Gastrocnemius medialis (tissue), 4 donors: Measurements from ENCODE around the gene SHISA4. TPM values are rescaled to one million over a fixed set of nuclear protein-coding genes. Genes with fewer than 3 reads are reported as not detected.
"Not testable (repeated sequence)": the region's sequence is repeated elsewhere in the genome, so short reads cannot be mapped to it uniquely, and the experiment has no call there.

ENCODE experiments used
- ATAC-seq, 2 donors: fragments of 150-250 bp; one replicate each; pipeline ENCODE4 v1.9.1; 2016
- DNase-seq, 2 donors: peaks; one replicate each; pipeline ENCODE4 v3.0.0-alpha.2; 2019
- H3K27ac ChIP-seq, 4 donors: fragments of 200-600 bp; sonication (generic); 1 replicate in 1 of 4; 2 replicates in 3 of 4; pipeline ENCODE4 v1.5.1; 2016 to 2018; ENCODE audit warnings: mild to moderate bottlenecking in 2 of 4, moderate library complexity in 1 of 4
- H3K27me3 ChIP-seq, 3 donors: fragments of 200-600 bp; sonication (generic) in 2 of 3; 1 replicate in 1 of 3; 2 replicates in 2 of 3; pipeline versions ENCODE4 v1.5.1 to v1.6.0; 2016 to 2019; ENCODE audit warnings: mild to moderate bottlenecking in 1 of 3, moderate library complexity in 1 of 3
- H3K36me3 ChIP-seq, 2 donors: fragments of 200-600 bp; sonication (generic) in 1 of 2; one replicate each; pipeline ENCODE4 v1.5.1; 2017 to 2018
- H3K4me1 ChIP-seq, 2 donors: fragments of 200-600 bp; sonication (generic) in 1 of 2; one replicate each; pipeline ENCODE4 v1.5.1; 2016 to 2017; ENCODE audit warnings: mild to moderate bottlenecking in 2 of 2
- H3K4me3 ChIP-seq, 4 donors: fragments of 200-600 bp; sonication (generic) in 3 of 4; 1 replicate in 1 of 4; 2 replicates in 3 of 4; pipeline ENCODE4 v1.5.1; 2016 to 2019; ENCODE audit warnings: mild to moderate bottlenecking in 2 of 4
- H3K9me3 ChIP-seq, 3 donors: fragments of 200-600 bp; sonication (generic) in 2 of 3; 1 replicate in 1 of 3; 2 replicates in 2 of 3; pipeline ENCODE4 v1.5.1; 2016 to 2019
- CTCF ChIP-seq, 5 experiments: fragments of 450-650 bp in 3 of 5; fragments of 200-600 bp in 2 of 5; sonication (generic) in 2 of 5; IDR thresholded peaks in 4 of 5; conservative IDR thresholded peaks in 1 of 5; 1 replicate in 4 of 5; 2 replicates in 1 of 5; pipeline ENCODE4 v1.5.1; 2016 to 2019; ENCODE audit warnings: antibody characterized with exemption in 5 of 5, mild to moderate bottlenecking in 3 of 5, moderate library complexity in 3 of 5
- POLR2A ChIP-seq, 2 donors: fragments of 450-650 bp; IDR thresholded peaks; one replicate each; pipeline ENCODE4 v1.6.1; 2017; ENCODE audit warnings: antibody characterized with exemption in 2 of 2, mild to moderate bottlenecking in 2 of 2, moderate library complexity in 2 of 2
- in situ Hi-C, 4 donors: fragments of 200-750 bp; cut with MboI; loops; one replicate each; pipeline versions ENCODE4 v1.15.0 to v1.8.0; 2017; ENCODE audit warnings: low sequenced_read_pairs in 4 of 4
- intact Hi-C: fragments of 100-400 bp; cut with DNase I; formaldehyde crosslinking; loops from one replicate; pipeline ENCODE4 v1.15.1; 2023; ENCODE audit warnings: low total_unique reads
- microRNA-seq, 2 donors: library from miRNA; unstranded; fragments of <30 nt; microRNA quantifications; one replicate each; pipeline ENCODE4, GENCODE V29; 2016; ENCODE audit warnings: borderline replicate concordance in 2 of 2
- total RNA-seq, 4 donors: library from RNA; depleted of rRNA; stranded (reverse); fragments of >200 nt; gene quantifications; one replicate each; pipeline versions ENCODE4 v1.1.0 to v1.2.3, GENCODE V29; 2016

Gene SHISA4
- total RNA-seq, 4 donors from 2014 or later, result 76.6 to 384 (median 229) TPM

GRCh38 chr1:201939148-201939547 is 50.5 kb downstream of the SHISA4 start:
- H3K27ac ChIP-seq, result peak overlapping the region; percentile 82 to 84 (median 84)
- H3K4me1 ChIP-seq, result peaks cover 25 to 45% of the 10 kb centered on the region in 2 donors
- no peaks in the 10 kb centered on the region for H3K36me3 ChIP-seq
- TF ChIP-seq POLR2A (IDR thresholded peaks at IDR 0.05) (no peak), CTCF (IDR thresholded peaks at IDR 0.05 in 4 of 5, conservative IDR thresholded peaks at IDR 0.05 in 1 of 5) (no peak)
- peak overlapping the region in 1 of 4 donors; percentile 12 for H3K4me3 ChIP-seq
- no peak for ATAC-seq
- no peaks in the 10 kb centered on the region for H3K27me3 ChIP-seq
- intact Hi-C loops (no loop called here), in situ Hi-C loops (no loop called here)
- H3K9me3 ChIP-seq, result no peaks in the 10 kb centered on the region
- no peak for DNase-seq

- in situ Hi-C loops (no loop called here), intact Hi-C loops (no loop called here)
- TF ChIP-seq POLR2A (IDR thresholded peaks at IDR 0.05) (no peak), CTCF (IDR thresholded peaks at IDR 0.05 in 4 of 5, conservative IDR thresholded peaks at IDR 0.05 in 1 of 5) (no peak)
- no peaks in the 10 kb centered on the region for H3K36me3 ChIP-seq
- peak overlapping the region; percentile 82 to 84 (median 84) for H3K27ac ChIP-seq
- H3K4me3 ChIP-seq, result no peak overlapping the region
- no peak for ATAC-seq
- H3K9me3 ChIP-seq, result no peaks in the 10 kb centered on the region
- H3K4me1 ChIP-seq, result peaks cover 25 to 45% of the 10 kb centered on the region in 2 donors
- no peaks in the 10 kb centered on the region for H3K27me3 ChIP-seq
- no peak for DNase-seq
Measured at GRCh38 chr1:201939574-201939973, 50.9 kb downstream of the SHISA4 start.

GRCh38 chr1:201940316-201940715 is 51.6 kb downstream of the SHISA4 start:
- H3K27me3 ChIP-seq, in situ Hi-C loops, ATAC-seq, DNase-seq, H3K36me3 ChIP-seq, H3K4me3 ChIP-seq, intact Hi-C loops, H3K9me3 ChIP-seq: not testable (repeated sequence)
- peak overlapping the region; percentile 82 to 84 (median 84) for H3K27ac ChIP-seq
- H3K4me1 ChIP-seq, result peaks cover 32 to 45% of the 10 kb centered on the region in 2 donors

- in situ Hi-C loops (no loop called here), intact Hi-C loops (no loop called here)
- TF ChIP-seq CTCF (IDR thresholded peaks at IDR 0.05 in 4 of 5, conservative IDR thresholded peaks at IDR 0.05 in 1 of 5), result no peak
- TF ChIP-seq POLR2A (IDR thresholded peaks at IDR 0.05), result no peak
- DNase-seq (peak; percentile 18 to 54), ATAC-seq (peak; percentile 29 to 47)
- peaks cover 35 to 51% of the 10 kb centered on the region in 2 donors for H3K4me1 ChIP-seq
- no peaks in the 10 kb centered on the region for H3K27me3 ChIP-seq
- no peaks in the 10 kb centered on the region for H3K9me3 ChIP-seq
- H3K4me3 ChIP-seq, result peak overlapping the region; percentile 23 to 62 (median 40)
- peak overlapping the region; percentile 82 to 84 (median 84) for H3K27ac ChIP-seq
- H3K36me3 ChIP-seq, result no peaks in the 10 kb centered on the region
Measured at GRCh38 chr1:201941420-201942128, 52.9 kb downstream of the SHISA4 start.

GRCh38 chr1:201942129-201942495 is 53.4 kb downstream of the SHISA4 start:
- DNase-seq (no peak), ATAC-seq (no peak)
- in situ Hi-C loops (no loop called here), intact Hi-C loops (no loop called here)
- H3K36me3 ChIP-seq, result no peaks in the 10 kb centered on the region
- H3K27ac ChIP-seq, result peak overlapping the region; percentile 82 to 84 (median 84)
- no peaks in the 10 kb centered on the region for H3K9me3 ChIP-seq
- no peaks in the 10 kb centered on the region for H3K27me3 ChIP-seq
- peaks cover 40 to 55% of the 10 kb centered on the region in 2 donors for H3K4me1 ChIP-seq
- H3K4me3 ChIP-seq, result peak overlapping the region in 3 of 4 donors; percentile 40 to 62 (median 41)
- TF ChIP-seq CTCF (IDR thresholded peaks at IDR 0.05 in 4 of 5, conservative IDR thresholded peaks at IDR 0.05 in 1 of 5) (no peak), POLR2A (IDR thresholded peaks at IDR 0.05) (no peak)

Small RNA genes within 50 kb of the gene (microRNA-seq; reads per million reads assigned to microRNA genes)
- 0 reads per million in 2 donors for gene MIR6739

Other genes with a start within 250 kb of the SHISA4 start
- gene IPO9, start 59.7 kb upstream of the SHISA4 start, total RNA-seq, result 10 to 100 TPM in 2 of 4 donors, 1 to 10 TPM in 2; 7.2 to 16.3 (median 10.3) TPM
- gene LMOD1, start 57.6 kb downstream of the SHISA4 start, total RNA-seq, result 10 to 100 TPM; 12.8 to 39.5 (median 22.6) TPM
- 10 to 100 TPM; 33.6 to 67.6 (median 43.3) TPM for gene TIMM17A, start 66.6 kb downstream of the SHISA4 start, total RNA-seq
- 10 to 100 TPM; 11.1 to 24.9 (median 21.2) TPM for gene RNPEP, start 93.8 kb downstream of the SHISA4 start, total RNA-seq
- 1 to 10 TPM in 1 of 4 donors, under 1 TPM in 2, not detected in 1; 0.10 to 3.8 (median 0.73) TPM for gene ELF3, start 121.7 kb downstream of the SHISA4 start, total RNA-seq
- gene GPR37L1, start 234.0 kb downstream of the SHISA4 start, total RNA-seq, result under 1 TPM in 2 of 4 donors, not detected in 2; 0.04 to 0.10 TPM